CD4-positive, alpha-beta T cell treated with Interleukin-21 for 1 hour (primary cell): ENCODE results near the gene C2orf68.
"Not testable (repeated sequence)": the region's sequence is repeated elsewhere in the genome, so short reads cannot be mapped to it uniquely, and the experiment has no call there.

Experiments
- DNase-seq: peaks from one replicate; pipeline ENCODE4 v3.0.0-alpha.2; 2020

The C2orf68 gene

DNA sequence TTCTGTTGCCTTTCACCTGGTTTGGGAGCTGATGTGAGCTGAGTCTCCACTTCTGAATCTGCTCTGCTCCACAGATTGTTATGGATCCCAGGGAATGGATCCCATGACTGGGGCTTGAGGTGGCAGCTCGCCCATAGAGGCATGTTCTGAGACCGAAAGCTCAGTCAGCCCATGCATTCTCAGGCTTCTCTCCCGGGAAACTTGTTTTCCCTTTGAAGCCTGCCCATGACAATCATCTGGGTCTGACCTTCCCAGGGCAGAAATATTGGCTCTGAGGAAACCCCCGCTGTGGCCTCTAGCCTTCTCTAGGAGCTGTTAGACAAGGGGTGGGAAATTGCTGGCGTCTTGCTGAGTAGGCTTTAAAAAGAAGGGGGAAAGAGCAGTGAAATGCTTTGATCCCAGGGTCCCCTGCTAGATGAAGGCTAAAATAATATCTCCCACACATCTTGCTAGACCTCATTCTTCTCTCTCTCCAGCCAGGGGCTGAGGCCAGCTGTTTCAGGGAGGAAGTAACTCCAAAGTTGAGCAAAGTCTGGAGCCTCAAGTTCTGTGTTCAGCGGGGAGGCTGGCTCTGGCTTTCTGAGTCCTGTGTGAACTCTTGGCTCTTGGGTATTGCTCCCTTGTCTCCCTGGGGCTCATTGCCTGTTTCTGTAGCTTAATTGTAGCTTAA lies 32.5 kb downstream of the C2orf68 start:
- DNase-seq, result no peak

DNA sequence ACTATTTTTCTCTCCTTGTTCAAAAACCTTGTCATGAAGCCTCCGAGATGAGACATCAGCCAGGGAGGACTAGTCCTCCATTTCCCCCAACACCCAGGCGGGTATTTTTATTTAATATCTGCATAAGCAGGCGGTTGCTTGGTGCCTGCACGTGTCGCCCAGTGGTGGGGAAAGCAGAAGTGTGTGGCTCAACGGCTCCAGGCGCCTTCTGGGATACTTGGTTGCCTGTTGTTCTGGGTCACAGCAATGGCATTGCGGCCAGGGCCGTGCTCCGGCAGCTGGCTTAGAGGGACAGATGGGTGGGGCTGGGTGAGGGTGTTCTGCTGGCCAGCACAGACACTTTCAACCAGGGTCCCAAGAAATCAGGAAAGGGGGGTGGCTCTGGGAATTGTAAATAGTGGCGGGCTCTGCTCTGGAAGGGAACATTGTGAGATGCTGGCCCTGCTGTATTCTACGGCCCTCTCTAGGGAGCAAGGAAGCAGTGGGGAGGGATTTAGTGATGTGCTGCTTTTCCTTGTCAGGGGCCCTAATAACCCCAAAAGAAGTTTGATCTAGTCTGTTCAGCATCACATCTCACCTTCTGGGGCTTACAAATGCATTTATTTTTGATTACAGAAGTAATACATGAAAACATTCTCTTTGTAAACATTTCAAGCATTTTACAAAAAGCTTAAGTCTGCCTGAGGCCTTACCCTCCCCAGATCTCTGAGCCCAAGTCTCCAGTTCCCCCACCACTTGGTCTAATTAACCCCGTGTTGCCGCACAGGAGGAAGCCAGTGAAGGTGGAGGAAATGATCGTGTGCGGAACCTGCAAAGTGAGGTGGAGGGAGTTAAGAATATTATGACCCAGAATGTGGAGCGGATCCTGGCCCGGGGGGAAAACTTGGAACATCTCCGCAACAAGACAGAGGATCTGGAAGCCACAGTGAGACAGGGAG lies 33.4 kb downstream of the C2orf68 start:
- no peak for DNase-seq

DNA sequence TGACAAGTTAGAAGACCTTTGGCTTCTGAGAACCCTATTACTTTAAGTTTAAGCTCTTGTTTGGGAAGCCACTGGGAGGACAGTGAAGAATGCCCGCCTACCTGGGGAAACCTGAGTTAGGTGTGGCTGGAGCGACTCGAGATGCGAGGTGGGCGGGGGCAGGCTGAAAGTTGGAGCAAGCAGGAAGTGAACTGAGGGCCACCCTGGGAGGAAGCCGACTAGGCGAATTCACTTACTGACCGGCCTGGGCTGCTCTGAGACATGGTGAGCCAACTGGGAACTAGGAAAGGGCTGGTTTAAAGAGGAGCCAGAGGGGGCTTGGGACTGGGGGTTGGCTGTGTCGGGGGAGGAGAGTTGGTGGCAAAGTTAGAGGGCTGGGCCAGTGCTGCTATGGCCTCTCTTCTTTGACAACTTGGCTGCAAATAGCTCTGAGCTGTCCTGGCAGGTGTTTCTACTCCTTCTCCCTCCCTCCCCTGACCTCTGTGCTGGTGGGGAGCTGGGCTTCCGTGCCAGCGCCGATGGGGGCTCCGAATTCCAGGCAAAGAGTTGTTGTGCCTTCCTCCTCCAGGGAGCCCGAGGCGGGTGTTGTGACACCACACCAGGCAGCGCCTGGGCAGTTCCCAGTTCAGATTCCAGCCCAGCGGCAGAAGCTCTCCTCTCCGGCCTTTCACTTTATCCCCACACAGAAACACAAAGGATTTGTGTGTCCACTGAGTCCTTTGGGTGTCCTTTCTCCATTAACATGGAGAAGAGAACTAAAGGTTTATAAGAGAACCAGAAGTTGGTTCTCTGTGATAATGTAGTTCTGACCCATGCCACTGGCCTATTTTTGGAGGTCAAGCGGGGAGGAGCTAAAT lies 34.3 kb downstream of the C2orf68 start, which contains the start of gene VAMP8:
TSS of gene VAMP8 (plus strand) at position 201 of the 857 bp plus-strand sequence. CDS start at position 262, 61 bp downstream.
- DNase-seq, result peak; percentile 63

DNA sequence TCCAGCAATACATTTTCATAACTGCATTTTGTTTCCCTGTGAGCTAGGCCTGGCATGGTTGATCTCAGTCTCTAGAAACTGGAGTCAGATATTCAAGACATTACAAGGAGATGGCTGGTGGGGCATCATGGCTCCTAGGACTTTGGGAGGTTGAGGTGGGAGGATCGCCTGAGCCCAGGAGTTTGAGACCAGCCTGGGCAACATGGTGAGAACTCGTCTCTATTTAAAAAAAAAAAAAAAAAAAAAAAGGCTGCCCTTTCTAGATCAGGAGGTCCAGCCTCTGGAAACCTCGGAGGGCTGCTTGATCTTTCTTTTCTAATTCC lies 34.8 kb downstream of the C2orf68 start:
- DNase-seq, result no peak

DNA sequence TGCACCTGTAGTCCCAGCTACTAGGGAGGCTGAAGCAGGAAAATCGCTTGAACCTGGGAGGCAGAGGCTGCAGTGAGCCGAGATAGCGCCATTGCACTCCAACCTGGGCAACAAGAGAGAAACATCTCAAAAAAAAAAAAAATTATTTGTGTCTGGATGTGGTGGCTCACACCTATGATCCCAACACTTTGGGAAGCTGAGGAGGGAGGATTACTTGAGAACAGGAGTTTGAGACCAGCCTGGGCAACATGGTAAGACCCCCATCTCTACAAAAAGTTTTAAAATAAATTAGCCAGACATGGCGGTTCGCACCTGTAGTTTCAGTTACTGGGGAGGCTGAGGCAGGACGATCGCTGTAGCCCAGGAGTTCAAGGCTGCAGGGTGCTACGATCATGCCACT lies 36.1 kb downstream of the C2orf68 start:
- DNase-seq, result no peak

DNA sequence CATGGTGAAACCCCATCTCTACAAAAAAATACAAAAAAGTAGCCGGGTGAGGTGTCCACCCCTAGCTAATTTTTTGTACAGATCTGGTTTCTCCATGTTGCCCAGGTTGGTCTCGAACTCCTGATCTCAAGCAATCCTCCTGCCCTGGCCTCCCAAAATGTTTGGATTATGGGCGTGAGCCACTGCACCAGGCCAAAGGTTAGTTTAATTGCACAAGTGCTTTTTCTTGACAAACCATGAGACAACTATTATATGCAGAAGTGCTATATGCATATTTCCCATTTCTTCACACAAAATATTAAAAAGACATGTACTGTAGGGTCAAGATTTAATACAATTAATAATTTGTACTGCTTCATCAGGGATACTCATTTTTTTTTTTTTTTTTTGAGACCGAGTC lies 45.6 kb downstream of the C2orf68 start:
- no peak for DNase-seq

DNA sequence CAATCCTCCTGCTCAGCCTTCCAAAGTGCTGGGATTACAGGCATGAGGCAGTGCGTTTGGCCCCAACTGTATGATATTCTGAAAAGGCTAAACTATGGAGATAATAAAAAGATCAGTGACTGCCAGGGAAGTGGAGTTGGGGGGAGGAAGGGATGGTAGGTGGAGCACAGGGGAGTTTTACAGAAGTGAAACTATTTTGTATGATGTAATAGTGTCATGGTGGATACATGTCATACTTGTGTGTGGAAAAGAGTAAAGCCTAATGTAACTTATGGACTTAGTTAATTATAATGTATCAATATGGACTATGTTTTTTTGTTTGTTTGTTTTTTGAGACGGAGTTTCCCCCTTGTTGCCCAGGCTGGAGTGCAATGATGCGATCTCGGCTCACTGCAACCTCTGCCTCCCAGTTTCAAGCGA lies 47.7 kb downstream of the C2orf68 start:
- DNase-seq, result no peak

DNA sequence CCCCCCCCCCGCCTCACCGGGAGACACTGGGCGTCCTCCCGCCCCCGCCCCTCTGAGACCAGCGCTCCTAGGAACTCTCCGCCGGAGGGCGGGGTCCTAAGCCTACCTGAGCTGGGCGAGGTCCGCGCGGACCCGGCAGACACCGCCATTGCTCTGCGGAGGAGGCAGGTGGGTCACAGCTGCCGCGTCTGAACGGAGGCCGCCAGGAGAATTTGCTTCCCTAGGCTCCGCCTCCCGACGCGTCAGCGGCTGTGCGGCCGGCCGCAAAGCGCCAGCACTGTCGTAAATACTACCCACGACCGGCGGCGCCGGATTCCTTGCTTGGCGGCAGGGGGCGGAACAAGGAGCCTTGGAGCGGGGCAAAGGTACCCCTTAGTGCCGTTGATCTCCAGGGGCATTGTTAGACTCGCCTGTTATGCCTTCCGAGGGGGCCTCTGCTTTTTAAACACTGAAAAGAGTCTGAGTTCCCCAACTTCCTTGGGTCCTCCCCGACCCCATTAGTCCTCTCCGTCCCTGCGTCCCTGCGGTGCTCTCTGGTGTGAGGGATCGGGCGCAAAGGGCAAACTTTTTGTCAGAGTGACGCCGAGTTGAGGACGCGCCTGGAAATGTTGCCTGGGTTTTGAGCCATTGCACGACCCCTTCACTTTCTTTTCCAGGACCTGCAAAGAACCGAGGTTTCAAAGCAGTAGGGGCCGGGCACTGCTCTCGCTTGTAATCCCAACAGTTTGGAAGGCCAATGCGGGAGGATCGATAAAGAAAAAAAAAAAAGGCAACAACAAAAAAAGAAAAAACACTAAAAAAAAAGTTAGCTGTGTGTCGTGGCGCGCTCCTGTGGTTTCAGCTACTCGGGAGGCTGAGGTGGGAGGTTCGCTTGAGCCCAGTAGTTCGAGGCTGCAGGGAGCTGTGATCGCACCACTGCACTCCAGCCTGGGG lies 50.3 kb downstream of the C2orf68 start, which contains the start of gene GGCX:
TSS of gene GGCX (minus strand) at position 214 of the 933 bp plus-strand sequence. CDS start at position 149, 65 bp downstream.
- peak; percentile 95 for DNase-seq

DNA sequence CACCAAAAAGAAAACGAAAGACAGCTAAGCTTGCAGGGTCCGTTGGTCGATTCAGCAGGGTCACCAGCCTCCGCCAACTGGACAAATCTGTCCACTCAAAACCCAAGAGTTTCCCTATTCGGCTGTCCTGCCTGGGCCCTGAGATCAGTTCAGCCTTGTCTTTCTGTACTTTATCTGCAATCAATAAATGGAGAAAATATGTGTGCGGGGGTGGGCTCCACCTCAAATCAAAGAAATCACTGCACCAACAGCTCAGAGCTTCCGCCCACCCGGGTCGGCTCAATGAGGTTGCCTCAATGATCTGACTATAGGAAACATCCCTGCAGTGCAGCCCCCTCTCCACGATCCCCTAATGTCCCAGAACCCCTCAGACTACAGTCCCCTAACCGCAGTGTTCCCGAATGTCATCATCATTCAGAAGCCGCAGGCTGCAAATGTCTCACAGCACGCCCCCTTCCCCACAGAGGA lies 51.0 kb downstream of the C2orf68 start:
- DNase-seq, result no peak

DNA sequence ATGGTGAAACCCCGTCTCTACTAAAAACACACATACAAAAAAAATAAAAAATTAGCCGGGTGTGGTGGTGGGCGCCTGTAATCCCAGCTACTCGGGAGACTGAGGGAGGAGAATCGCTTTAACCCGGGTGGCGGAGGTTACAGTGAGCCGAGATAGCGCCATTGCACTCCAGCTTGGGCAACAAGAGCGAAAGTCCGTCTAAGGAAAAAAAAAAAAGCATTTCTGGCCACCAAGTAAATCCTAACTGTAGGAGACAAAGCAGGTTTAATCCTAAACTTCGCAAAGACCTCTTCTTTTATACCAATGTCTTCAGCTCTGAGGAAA lies 51.5 kb downstream of the C2orf68 start:
- DNase-seq, result not testable (repeated sequence)

DNA sequence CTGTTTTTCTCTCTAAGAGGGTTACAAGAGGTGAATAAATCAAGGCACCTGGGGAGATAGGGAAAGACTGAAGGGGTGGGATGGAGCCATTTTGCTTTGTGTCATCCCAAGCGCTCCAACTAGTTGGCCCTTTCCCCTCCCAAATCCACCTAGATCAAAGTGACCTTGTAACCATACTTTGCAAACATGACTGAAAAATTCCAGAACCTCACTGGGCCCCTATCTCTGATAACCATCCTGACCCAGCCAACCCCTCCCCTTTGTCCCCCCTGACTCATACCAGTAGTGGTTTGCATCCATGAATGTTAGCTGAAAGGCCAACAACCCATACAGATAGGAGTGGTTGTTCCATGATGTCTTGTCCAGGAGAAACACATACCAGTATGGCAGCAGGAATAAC lies 53.7 kb downstream of the C2orf68 start:
- no peak for DNase-seq

DNA sequence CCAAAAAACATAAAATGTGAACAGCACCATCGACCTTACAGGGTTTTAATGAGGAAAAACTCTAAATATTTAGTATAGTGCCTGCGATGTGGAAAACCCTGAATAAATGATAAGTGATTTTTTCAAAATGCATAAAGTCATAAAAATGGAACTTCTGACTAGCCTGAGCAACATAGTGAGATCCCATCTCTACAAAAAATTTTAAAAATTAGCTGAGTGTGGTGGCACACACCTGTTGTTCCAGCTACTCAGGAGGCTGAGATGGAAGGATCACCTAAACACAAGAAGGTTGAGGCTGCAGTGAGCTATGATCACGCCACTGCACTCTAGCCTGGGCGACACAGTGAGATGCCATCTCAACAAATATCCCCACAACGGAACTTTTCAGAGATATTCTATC lies 54.7 kb downstream of the C2orf68 start:
- DNase-seq, result no peak
